HTR-8/SVneo (cell line): ENCODE data around the gene ABLIM1.
A peak's percentile ranks its signal among the peaks of the same experiment; 100 is the strongest.

ENCODE experiments used
- DNase-seq: peaks from one replicate; pipeline ENCODE4 v3.0.0; 2011; ENCODE audit warnings: low spot score, mixed read lengths; ENCODE audit not compliant: insufficient read length
- FAIRE-seq: peaks from 2 replicates; lab custom pipeline; 2011; peaks lifted over from hg19 to GRCh38; lab: Jason Lieb, UNC

Gene ABLIM1

DNA sequence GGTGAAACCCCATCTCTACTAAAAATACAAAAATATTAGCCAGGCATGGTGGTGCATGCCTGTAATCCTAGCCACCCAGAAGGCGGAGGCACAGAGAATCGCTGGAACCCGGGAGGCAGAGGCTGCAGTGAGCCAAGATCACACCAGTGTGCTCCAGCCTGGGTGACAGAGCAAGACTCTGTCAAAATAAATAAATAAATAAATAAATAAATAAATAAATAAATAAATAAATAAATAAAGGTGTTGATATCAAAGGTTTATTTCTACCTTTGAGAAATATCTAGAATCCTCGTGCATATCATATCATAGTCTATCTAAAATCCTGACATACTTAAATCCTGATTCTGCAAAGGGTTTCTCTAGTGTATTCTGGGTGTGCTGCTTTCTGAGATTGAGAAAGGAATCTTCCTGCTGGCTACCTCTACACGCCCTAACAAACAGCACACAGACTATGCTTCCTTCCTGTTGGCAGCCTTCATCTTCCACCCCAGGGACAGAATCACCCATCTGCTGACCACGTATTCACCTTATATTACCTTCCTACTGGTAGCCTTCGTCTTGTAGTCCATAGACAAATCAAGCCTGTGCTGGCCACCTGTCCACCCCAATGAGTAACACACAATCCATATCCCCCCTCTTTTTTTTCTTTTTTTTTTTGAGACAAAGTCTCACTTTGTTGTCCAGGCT is 8.7 kb downstream of the ABLIM1 start:
- FAIRE-seq (no peak), DNase-seq (no peak)

DNA sequence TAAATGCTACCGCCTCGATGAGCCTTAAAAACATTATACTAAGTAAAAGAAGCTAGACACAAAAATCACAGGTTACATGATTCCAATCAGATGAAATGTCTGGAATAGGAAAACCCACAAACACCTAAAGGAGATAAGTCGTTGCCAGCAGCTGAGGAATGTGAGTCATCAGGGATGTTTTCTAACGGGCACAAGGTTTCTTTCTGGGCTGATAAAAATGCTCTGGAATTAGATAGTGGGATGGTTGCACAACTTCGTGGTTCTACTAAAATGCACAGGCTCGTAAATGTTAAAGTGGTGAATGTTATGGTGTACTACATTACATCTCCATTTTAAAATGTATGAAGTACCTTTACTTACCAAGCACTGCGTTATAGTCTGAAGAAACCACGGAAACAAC is 9.7 kb downstream of the ABLIM1 start:
- FAIRE-seq (peak; percentile 59), DNase-seq (no peak)

DNA sequence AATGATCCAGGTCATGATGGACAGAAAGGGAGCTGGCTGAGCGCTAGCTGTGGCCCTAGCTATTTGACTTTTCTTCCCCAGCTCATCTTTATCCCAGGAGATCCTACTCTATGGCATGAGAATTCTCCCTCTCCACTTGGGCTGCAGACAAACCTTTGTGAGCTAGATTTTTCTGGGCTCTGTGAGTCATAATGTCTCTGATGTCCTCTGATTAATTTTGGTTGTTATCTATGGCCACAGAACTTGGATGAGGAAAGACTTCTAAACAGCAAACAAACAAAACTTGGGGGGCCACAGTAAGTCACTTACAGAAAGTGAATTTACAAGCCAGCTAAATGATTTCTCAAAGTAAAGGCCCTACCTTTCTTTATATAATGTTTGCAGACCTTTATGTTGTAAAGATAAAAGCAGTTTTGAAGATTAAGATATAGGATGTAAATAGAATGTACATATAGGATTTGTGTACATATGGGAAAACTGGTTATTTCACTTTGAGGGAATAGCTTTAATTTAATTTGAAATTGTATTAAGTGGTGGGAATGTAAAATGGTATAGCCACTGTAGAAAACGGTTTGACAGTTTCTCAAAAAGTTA is 10.4 kb downstream of the ABLIM1 start:
- DNase-seq: no peak
- no peak for FAIRE-seq

DNA sequence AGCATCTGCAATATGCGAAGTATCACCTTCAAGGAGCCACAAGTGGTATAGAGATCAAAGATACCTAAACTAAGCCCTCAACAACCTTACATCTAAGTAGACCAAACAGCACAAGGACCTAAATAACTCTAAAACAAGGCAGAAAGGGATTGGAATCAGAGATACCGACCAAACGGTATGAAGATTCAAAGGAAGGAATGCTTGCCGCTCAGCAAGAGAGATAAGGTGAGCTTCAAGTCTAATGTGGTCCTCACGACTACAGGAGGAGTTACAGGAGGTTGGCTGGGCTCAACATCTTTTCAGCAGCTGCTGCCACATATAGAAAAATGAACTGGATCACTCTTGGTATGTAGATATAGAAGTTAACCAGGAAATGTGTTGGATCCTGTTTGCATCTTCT is 11.6 kb downstream of the ABLIM1 start:
- DNase-seq: no peak

DNA sequence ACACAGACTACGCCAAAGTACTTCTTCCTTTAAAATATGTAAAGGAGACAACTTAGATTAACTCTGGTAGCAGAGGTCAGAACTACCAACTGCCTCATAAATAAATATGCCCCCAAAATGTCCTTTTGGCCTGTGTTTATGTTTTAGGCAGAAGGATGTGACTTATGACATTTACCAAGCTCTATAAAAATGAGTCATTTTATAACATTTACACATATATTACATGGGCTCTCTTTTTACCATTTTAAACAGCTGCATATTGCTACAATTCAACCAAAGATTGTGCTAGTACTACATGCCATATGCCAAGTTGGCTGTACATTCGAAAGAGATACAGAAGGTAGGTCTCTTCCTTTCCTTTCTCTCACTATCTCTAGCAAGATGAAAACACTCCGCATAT is 12.4 kb downstream of the ABLIM1 start:
- FAIRE-seq (no peak), DNase-seq (no peak)

More for the DNA sequence above, 11.6 kb downstream of the ABLIM1 start:
- FAIRE-seq: no peak

DNA sequence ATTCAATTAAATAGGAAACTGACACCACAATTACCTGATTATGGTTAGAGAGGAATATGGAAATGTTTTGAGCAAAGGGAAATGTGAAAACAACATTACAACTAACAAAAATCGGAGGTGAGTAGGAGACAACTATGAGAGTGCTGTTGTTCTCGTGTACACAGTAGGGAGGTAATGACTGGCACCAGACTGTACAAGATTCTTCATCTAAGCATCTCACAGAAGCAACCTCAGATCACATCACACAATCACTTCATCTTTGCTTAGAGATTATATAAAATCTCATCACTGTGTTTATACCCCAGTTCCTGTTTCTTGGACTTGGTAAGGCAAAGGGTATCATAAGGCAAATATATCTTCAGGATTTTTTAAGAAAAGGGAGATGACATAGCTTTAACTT is 14.9 kb downstream of the ABLIM1 start:
- FAIRE-seq (no peak), DNase-seq (no peak)

DNA sequence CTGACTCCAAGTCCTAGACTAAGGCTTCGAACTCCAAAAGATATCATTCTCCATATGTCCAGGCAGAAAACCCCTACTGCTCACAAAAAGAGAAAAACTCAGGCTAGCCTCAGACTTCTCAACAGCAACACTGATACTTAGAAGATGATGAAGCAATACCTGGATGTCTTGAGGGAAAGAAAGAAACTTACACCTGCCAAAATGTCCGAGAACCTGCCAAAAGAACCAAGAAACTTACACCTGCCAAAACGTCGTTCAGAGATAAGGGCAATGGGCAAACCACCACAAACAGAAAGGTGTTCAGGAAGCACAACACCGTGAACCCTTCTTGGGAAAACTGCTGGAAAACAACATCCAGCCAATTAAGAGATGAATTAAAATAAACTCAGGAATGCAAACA is 15.3 kb downstream of the ABLIM1 start:
- no peak for FAIRE-seq
- DNase-seq: no peak

DNA sequence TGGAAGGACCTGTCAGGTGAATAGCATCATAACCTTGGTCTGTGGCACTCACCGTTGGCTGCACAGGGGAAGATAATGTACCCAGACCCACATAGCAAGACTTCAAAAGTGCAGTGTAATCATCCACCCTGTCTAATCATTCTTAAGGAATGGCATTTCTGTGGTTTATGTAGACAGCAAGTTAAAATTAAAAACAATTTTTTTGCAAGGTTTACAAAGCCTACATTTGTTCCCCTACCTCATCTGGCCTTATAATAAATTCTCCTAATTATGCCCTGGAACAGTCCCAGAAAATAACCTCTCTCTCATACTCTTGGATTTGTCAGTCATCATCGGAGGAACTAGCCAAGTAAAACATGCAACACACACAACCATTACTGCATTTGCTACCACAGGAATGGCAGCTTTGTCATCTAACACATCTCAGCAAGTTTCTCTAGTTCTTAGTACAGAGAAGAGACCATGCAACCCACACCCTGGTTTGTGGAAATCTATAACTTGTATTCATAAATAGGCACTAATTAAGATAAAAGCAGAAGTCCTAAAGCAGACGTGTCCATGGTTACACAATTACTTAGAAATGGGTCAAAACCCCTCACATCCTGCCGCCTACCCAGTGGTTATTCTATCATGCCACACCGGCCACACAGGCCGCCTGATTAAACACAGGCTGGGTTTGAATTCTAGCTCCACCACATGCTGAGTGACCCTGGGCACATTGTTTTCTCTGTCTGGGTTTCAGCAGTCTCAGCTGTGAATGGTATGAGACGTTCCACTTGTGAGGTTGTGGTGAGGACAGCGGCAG is 19.1 kb downstream of the ABLIM1 start:
- DNase-seq (no peak), FAIRE-seq (no peak)

DNA sequence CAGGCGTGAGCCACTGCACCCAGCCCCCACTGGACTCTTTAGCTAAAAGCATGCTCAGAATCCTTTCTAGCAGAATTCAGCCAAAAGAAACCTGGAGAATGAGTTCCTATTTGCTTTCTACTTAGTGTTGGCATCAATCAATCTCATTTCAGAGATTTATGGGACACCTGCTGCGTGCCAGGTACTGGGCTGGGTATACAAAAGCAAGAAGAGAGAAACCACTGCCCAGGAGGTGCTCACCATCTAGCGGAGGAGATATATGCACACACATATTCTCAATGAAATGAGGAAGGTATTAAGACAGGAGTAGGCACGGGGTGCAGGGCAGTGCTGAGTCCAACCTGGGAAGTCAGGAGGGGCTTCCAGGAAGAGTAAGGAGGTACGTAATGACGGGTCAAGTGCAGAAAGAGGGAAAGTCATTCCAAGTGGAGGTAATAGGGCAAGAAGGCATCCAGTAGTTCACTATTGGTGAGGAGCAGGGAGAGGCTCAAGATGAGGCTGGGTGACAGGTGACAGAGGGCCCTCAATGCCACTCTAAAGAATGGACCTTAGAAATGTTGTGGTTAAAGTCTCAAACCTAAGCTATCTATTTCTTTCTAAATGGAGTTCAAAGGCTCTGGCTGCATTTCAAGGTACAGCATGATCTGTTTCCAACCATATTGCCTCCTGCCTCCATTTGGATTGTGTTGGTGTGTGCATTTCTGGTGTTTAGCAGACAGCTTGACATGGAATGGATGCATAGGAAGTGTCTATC is 22.1 kb downstream of the ABLIM1 start:
- FAIRE-seq: no peak

DNA sequence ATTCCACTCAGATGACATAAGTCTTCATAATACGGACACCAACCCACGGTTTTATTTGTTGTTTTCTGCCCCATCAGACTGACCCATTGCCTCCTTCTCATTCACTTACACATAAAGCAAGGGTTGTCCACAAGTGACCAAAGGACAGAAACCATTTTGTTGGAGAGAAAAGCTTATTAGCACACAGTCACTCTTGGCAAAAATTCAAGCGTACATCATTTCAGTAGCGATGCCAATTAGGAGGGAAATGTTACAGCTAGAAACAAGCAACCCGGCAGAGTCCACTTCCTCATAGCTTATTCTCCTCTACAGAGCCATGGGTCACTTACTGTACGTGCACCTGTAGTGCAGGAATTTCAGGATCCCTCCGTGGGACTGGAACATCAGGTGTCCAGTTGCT is 23.0 kb downstream of the ABLIM1 start:
- FAIRE-seq (no peak), DNase-seq (no peak)

More for the DNA sequence above, 22.1 kb downstream of the ABLIM1 start:
- DNase-seq: no peak

DNA sequence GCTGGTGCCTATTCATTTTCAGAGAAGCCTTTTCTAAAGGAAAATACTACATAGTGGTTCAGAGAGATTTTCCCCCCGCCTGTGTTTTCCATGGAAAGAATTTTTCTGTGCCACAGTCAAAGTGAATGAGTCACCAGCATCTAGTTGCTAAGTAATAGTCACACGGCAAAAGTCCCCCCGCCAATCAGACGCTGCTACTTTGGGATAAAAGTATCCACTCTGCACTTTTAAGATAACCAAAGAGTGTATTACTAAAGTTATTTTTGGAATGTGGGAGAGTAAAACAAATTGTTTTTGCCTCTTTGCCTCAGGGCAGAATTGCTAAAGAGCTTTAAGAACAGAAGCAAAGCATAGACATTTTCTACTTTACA is 23.5 kb downstream of the ABLIM1 start:
- FAIRE-seq: no peak
- peak; percentile 69 for DNase-seq

DNA sequence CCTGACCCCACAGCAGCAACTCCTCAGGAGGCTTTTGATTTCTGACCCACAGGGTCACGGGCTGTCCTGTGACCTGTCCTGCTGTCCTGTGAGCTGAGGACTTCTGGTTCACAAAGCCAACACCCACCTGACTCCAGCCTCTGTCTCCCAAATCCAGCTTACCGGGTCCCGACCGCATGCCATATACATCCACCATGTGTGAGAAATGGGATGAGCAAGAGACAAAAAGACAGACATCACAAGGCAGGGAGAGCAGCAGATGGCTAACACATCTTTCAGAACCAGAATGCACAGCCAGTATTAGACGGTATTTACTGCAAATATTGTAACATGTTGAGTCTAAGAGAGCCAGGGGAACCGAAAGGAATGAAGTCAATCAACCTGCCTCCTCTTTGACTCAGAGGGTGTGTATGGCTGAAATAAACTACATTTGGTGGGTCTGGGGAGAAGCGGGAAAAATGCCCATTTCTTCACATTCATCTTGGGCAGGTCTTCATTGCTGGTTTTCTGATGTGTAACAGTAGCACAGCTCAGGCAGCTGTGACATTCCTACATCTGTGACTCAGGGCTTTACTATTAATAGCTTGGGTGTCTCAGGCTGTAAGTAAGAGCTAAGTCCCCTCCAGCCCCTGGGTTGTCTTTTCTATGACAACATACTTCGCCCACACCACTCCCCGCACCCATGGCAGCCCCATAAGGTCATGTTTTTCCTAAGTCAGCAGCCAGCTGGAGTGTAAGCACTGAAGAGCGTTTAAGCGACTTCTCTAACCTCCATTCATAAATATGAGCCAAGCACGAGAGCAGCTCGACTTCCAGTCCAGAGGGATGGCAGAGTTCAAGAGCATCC is 25.0 kb downstream of the ABLIM1 start:
- FAIRE-seq: no peak
- DNase-seq: peak; percentile 51

DNA sequence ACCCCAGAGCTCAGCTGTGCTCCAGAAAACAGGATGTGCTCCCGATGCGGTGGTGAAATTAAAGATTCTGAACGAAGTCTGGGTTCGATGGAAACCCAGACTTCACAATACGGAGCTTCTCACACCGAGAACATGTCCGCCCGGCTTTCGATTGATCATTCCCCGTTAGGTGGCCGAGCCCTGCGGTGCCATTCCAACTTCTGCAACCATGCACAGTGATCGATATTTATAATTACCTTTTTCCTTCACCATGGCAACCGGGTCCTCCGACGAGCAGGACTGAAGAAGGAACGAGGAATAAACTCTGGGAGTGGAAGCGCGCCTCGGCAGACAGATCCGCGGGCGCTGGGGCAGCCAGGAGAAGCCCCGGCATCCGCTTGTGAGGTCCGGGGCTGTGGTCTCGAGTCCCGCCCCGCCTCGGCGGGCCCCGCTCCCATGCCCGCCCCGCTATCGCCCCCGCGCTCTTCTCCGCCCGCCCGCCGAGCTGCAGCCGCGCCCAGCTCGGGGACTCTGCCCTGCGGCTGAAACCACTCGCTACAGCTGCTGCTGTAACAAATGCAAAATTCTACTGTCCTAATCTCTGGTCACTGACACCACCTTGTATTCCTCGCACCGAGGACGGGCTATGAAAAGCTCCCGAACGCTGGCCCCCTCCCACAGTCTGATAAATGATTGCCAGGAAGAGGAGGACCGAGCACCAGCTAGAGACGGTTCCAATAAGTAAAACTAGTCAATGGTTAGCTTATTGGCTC is 26.2 kb downstream of the ABLIM1 start:
- DNase-seq (no peak), FAIRE-seq (no peak)

DNA sequence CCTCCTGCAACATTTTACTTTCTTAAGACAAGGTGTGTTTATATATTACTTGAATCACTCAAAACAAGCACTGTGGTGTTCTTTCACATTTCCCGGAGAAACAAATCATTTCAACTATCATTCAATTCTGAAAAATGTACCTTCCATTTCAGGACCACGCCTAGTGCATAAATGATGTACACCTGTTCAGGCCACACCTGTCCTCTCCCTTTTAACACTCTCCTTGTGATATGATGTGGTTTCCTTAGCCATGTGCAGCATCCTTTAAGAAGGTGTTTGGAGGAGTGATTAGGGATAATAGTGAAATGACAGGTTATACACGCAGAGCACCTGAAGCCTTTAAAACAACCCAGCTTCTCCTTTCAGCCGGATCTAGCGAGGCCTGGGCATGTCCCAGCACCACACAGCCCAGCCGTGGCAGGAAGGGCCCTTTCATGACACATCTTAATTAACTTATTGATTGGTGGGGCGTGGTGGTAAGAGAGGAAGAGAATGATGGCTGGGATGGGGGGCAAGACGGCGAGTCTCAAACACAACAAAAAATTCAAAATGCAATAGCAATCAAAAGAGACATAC is 26.9 kb downstream of the ABLIM1 start:
- DNase-seq (no peak), FAIRE-seq (no peak)

DNA sequence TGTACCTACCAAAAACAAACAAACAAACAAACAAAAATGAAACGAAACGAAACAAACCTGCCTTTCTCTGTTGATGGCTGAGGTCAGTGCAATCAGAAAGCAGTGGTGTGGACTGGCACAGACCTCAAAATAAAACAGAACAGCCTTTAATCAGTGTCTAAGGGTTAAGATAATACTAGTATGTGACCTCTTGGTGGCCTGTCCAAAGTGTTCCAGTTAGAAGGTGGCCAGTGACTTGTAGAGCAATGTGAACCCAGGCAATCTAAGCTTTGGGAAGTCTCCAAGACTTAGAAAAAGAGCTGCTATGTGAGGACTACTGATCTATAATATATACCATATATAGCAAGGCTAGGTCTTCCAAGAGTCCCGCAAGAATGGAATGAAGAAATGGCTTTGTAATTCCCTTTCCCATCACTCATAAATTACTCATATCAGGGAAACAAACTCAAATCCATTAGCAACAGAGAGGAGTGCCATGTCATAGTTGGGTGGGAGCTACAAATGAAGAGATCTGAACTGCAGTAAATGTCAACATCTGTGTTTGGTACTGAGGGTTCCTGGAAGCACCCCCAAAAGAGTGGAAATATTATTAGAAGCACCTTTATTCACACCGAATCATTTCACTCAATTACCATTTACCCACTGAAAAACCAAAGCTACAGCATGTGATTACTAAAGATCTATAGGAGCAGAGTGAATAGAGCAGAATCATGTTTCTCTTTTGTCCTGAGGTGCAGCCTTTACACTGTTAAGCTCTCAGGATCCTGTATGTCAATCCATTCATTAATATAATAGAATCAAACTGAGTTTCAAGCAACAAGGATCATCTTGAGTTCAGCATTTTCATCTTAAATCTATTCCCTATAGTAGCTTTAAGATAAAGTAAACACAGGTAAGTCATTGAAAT is 28.0 kb downstream of the ABLIM1 start:
- FAIRE-seq: no peak
- no peak for DNase-seq

DNA sequence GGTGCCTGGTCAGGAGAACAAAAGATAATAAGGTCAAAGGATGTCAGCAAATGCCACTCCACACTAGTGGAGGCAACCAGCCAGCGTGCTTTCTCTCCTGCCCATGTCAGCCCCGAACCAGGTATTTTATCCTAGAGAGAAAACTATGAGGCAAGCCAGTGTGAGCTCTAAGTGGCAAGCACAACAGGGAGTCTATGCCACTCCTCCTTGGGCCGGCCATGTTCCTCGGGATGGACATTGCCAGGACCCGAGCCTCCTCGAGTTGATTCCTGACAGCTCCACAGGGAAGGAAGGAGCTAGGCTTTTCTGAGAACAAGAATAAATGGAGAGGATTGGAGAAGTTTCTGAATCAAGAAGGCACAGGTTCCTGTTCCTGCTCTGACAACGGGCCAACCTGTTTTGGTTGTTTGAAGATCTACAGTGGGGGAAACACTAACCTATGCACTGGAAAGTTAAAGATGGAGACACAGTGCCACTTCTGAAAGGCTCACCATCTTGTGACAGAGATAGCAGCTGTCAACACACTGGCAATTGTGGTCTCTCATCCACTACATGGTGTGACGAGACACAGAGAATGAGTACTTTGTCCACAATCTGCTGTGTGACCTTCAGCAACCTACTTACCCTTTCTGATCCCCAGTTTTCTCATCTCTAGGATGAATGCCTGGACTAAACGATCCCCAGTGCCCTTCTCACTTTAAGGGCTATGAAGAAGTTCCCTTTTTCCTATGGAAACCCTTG is 28.8 kb downstream of the ABLIM1 start:
- FAIRE-seq (no peak), DNase-seq (no peak)

DNA sequence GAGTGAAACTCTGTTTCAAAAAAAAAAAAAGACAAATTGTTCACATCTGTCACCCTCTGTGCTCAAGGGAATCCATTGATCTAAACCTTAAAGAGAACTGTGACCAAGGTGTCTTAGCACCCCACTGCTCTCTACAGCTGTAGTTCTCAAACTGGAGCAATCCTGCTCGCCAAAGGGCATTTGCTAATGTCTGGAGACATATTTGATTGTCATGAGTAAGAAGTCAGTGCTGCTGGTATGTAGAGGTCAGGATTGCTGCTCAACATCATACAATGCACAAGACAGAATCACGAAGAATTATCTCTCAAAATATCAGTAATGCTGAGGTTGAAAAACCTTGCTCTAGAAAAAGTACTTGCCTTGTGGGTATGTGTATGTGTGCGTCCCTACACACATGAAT is 30.0 kb downstream of the ABLIM1 start:
- FAIRE-seq: no peak
- DNase-seq: no peak
